ENCODE results near the gene UBE2E1. TPM values are rescaled to one million over a fixed set of nuclear protein-coding genes. Genes with fewer than 3 reads are reported as not detected.

UBE2E1 gene
- polyA plus RNA-seq, 1 experiment: 134 TPM

DNA sequence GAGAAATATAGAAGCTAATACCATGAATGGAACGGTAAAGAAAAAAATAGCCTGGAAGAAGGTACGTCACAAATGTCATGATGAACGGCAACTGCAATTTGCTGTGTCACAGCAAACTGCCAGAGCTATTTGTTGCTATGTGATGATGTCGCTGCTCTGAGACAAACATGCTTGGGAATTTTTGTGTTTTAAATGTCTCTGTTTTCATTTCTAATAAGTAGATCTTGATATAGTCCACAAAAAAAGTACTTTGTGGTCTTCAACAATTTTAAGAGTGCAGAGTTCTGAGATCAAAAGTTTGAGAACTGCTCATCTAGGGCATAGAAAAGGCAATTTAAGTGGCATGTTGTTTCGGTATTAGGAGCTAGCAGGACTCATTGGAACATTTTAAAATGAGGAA lies 135.0 kb downstream of the UBE2E1 start:
- no peaks in the 10 kb centered on the region for H3K9me3 ChIP-seq (ENCODE audit: control insufficient read depth, insufficient read depth, low read length)
- H3K4me3 ChIP-seq (ENCODE audit: low read depth, low read length): no peak overlapping the region
- no peaks in the 10 kb centered on the region for H3K27me3 ChIP-seq (ENCODE audit: control insufficient read depth, insufficient read depth, low read length)
- POLR2A ChIA-PET: interaction anchor here (1.7 kb wide), 1 partner anchor 24 kb away, joined by 14 read pairs; the partner anchor contains the start of genes NKIRAS1 and RPL15
- CTCF ChIA-PET: no interaction called here
- DNase-seq (ENCODE audit: low read depth, low spot score): no peak
- TF ChIP-seq CTCF (IDR thresholded peaks at IDR 0.05; ENCODE audit: low read depth, low read length): no peak
- no peak overlapping the region for H3K27ac ChIP-seq (ENCODE audit: low read depth, low read length)

Other genes with a start within 250 kb of the UBE2E1 start
- gene NKIRAS1, start 111.0 kb downstream of the UBE2E1 start, polyA plus RNA-seq (2011; rRNA removed): 6.5 and 10.4 TPM in 2 replicates
- 3,614 and 3,910 TPM in 2 replicates for gene RPL15, start 111.2 kb downstream of the UBE2E1 start, polyA plus RNA-seq (2011; rRNA removed)
- 22.9 and 29.1 TPM in 2 replicates for gene NR1D2, start 139.3 kb downstream of the UBE2E1 start, polyA plus RNA-seq (2011; rRNA removed)

All from AG04450 (cell line).